NCI-H748 (cell line): ENCODE measurements around the gene CATSPER3.

Experiments used
- DNase-seq: peaks from one replicate; lab custom pipeline; 2025; ENCODE audit not compliant: unreplicated experiment; lab: John Stamatoyannopoulos, UW

Gene CATSPER3

DNA sequence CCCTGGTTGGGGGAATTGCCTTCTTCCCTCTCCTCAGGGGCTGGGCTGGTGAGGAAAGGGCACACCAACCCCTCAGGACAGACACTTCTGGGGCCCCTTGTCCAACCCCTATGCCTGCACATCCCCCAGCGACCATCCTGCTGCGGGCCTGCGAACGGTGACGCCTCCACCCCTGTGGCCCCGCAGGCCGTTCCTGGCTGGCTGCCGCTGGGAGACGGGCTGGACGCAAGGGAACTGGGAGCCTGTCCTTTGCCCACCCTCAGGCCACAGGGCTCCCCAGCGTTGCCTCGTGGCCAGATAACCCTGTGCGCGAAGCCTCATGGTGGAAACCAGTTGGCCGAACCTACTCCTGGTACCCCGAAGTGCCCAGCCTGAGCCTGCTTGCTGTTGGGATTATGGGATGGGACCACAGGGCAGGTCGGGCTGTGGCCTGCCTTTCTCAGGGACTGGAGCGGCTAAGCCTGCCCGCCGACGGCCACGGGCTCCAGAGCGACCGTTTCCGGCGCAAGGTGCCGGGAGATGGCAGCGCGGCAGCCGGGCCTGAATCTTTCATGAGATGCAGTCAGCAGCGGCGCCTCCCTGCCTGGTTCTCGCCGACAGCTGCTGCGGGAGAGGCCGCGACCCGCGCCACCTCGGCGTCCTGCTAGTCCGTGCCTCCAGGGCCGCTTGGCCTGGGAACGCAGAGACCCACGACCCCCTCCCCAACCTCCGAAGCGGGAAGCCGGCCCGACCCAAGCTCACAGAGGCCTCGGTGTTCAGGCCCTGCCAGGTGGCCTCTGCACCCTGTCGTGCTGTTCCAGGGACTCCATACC lies 72.8 kb downstream of the CATSPER3 start:
- DNase-seq: no peak

DNA sequence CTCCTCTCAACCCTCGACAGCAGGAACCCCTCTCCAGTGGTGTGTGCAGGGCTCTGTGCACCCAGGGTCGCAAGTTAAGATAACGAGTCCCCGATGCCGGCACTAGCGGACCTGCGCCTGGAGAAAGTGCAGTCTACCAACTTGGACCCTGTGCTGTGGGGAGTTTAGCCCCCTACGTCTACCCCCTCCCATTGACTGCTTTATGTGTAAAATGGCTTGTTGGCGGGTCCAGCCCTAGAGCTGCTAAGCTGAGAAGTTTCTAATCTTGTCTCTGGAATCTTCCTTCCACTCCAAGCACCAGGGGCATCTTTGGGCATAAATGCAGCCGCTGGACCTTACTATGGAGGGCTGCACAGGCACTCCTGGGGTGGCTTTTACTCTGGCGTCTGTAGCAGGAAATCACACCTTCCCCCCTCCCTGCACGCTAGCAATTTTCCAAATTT lies 73.5 kb downstream of the CATSPER3 start:
- DNase-seq: no peak

DNA sequence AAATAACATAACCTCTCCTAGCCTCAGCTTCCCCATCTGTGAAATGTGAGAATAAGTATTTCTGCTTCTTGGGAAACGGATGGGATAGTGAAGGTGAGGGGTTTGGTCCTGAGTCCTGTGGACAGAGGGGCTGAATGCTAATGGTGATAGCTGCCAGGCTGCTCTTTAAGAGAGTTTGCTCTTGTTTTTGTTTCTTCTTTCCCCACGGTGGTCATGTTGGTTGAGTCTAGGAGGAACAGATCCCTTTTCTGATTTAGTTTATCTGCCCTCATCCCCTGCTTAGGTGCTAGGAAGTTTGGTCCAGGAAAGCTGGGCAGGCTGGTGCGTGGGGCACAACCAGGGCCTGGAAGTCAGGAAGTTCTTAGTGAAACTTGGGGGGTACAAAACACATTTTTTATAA lies 74.0 kb downstream of the CATSPER3 start:
- DNase-seq: no peak

- DNase-seq: no peak
These were observed 74.9 kb downstream of the CATSPER3 start for GRCh38 chr5:135042595-135042994.

GRCh38 chr5:135045488-135045887 lies 77.8 kb downstream of the CATSPER3 start:
- DNase-seq: no peak

DNA sequence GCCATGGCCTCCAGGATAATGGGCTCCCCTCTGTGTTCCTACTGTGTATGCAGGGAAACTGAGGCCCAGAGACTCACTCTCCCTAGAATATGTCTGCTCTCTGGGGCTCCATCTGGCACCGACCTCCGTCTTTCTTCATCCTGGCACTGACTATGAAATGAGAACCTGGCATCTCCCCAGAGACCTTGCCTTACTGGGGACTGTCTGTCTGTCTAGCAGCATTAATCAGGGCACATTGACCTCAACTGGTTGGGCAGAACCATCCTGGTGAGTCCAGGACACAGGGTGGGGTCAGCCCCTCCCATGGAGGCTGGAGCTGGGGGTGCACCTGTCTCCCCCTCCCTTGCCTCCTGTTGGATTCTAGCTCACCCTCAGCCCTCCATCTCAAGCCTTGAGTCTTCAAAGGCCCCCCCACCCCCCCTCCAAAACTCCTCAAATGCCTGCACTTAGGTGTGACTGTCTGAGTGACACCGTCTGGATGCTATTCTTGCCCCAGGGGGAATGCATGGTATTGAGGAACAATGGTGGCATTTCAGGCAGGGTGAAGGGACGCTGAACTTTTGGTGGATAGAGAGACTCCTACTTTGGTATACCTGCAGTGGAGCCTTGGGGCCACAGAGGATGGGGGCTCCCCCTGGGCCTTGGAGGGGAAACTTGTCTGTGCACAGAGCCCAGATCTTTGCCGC lies 79.1 kb downstream of the CATSPER3 start:
- no peak for DNase-seq

DNA sequence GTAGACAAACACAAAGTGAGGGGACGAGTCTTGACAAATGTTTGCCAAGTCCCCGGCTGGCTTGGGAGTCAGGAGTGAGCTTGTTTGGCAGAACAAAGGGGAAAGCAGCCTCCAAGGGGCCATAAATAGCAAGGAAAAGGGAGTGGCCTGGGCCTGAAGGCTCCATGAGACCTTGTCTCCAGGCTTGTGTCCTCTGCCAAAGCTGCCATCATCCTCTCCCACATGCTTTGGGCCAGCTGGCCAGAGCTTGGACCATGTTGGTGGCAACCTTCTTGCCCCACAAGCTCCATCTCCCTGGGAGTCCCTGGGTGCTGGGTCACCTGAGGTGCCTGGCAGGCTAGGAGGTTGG lies 79.6 kb downstream of the CATSPER3 start:
- DNase-seq: no peak

- DNase-seq: no peak
These were observed 80.6 kb downstream of the CATSPER3 start for GRCh38 chr5:135048286-135048685.

GRCh38 chr5:135048930-135049329 lies 81.2 kb downstream of the CATSPER3 start:
- DNase-seq: no peak

DNA sequence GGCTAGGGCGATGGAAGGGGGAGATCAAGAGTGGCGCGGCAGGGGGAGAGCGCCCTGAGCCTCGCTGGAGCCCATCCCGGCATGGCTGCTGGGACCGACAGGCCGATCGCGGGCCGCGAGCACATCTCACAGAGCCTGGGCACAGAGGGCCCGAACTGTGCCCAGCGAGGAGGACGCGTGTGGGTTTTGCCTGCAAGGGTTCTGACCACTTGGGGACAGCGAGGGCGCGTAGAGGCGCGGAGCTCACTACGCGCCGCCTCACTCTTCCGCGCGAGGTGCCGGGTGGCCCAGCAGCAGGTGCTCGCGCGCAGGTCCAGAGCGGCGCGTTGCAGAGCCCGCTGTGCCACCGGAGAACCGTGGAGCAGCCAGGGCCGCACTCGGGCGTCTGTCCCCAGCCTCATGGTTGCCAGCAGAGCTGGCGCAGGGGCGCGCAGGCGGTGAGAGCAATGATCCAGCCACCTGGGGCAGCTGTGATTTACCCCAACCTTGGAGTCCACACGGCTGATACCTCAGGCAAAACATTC lies 82.6 kb downstream of the CATSPER3 start:
- DNase-seq: no peak

DNA sequence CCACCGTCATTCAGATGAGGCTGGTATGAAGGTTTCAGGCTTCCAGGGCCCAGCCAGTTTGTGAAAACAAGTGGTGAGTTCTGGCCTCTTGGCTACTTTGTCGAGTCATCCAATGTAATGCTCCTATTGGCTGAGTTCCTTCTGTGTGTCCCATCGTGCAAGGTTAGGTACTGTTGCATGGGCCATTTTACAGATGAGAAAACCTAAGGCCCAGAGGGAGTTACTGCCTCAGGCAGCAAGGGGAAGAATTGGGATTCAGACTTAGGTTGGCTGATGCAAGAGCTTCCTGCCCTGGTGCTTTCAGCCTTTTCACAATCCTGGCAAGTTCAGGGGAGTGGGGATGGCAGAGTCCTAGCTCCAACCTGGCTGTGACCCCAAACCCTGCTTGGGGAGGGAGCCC lies 83.7 kb downstream of the CATSPER3 start:
- no peak for DNase-seq

DNA sequence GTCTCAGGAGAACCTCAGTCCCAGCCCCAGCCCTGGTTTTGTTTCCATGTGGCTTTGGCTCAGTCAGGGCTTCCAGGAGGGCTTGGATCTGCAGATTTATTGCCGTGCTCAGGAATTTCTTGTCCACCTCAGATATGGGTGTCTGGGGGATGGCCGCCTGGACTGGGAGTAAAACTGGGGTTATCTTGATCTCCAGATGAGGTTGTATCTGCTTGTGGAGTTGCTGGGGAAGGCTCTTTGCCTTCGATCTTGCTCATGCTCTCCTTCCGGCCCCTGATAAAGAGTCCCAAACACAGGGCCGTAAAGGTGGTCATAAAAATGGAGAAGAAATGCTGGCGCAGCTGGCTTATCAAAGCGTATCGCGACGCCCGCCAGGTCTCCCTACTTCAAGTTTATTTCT lies 84.2 kb downstream of the CATSPER3 start:
- DNase-seq: no peak

DNA sequence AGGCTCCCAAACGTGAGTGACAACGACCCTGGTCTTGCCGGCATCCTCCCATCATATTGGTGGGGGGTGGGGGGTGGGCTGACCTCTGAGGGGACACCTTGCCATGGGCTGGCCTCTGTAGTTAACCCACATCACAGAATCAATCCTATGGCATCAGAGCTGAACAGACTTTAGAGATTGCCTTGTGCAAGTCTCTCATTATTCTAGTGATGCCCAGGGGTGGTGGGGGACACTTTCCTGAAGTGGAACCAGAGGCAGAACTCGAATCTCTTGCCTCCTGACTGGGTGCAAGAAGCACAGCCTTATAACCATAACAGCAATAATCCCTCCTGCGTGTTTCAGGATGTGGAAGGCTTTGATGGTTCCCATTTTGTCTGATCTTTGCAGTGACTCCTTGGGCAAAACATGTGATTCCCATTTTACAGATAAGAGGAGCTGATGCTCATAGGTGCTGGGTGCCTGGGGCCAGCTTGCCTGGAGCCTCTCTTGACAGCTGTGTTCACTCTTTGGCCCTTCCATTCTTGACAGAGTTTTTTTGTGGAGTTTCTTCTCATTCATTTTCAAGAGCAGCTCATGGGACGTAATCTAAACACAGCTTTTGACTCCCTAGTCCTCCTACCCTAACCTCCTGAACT lies 84.9 kb downstream of the CATSPER3 start:
- no peak for DNase-seq

GRCh38 chr5:135053278-135053677 lies 85.6 kb downstream of the CATSPER3 start:
- peak; percentile 77 for DNase-seq

DNA sequence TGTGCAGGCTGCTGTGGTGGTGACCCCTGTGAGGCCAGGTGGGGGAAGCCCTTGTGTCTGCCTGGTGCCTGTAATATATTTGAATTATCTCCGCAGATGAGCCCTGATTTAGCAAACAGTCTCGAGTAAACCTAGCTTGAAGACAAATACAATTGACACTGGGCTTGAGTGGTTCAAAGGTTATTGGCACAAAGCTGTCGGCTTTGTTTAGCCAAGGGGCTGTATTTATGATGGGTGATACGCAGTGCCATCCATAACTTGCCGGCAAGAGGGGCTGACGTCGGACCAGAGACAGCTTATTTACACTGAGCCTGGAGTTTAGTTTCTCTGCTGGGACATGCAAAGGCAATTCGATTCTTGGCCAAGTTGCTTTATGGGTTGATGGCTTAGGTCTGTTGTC lies 86.3 kb downstream of the CATSPER3 start:
- peak; percentile 78 for DNase-seq

- DNase-seq: no peak
These were observed 86.8 kb downstream of the CATSPER3 start for GRCh38 chr5:135054546-135054945.

DNA sequence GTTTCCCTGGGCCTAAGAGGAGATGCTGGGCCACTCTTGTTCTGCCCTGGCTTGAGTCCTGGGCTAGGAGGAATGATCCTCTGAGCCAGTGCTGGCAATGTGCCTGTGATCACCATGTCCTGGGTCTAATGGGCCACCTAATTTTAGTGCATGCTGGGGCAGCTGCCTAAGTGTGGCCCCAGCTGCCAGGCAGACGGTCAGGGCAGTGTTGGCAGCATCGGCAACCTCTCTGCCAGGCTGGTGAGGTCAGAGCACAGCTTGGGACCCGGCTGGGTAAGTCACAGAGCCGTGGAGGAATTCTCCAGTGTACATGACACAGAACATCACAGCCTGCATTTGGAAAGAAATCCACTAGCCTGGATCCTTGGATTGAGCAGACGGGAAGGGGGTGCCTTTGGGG lies 87.7 kb downstream of the CATSPER3 start:
- no peak for DNase-seq

DNA sequence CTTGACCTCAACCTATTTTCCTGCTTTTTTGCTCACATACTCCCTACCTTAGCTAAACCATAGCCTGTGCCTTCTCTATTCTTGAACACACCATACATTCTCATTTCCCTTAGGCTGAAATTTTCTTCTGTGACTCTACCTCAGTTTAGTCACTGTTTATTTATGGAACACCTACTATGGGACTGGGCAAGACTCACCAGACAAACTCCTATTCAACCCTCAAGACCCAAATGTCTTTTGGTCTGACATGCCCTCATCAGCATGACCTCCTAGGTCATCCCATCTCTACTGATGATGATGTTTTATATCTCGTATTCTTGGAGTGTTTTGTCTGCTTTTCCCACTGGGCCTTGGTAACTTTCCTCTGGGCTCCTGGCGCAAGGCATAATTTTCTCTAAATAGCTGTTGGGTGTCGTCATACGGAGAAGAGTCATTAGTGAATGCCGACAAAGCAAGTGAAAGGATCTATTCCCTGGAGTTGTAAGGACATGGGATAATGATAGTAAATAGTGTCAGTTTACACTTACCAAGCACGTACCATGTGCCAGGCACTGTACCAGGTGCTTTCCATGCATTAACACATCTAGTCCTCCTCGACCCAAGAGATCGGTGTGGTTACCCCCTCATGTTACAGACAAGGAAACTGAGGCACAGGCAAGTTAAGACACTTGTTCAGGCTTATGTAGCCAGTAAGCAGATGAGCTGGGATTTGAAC lies 88.8 kb downstream of the CATSPER3 start:
- DNase-seq: peak; percentile 10

DNA sequence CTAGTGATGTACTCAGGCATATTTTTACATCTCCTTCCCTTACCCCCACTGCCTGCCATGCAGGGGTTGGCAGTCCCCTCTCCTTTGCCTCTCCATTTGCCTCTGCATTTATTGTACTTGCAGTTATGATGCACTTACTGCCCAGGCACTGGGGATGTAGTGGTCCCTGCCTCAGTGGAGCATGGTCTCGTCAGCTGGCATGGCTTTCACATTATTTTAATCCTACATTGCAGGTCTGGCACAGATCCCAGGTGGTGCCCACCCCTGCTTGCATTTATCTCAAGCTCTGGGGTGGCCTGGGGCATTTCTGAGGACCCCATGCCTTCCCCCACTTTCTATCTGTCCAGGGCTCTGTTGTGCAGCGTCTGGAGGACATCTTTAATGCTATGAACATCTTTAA lies 89.5 kb downstream of the CATSPER3 start:
- DNase-seq: no peak

DNA sequence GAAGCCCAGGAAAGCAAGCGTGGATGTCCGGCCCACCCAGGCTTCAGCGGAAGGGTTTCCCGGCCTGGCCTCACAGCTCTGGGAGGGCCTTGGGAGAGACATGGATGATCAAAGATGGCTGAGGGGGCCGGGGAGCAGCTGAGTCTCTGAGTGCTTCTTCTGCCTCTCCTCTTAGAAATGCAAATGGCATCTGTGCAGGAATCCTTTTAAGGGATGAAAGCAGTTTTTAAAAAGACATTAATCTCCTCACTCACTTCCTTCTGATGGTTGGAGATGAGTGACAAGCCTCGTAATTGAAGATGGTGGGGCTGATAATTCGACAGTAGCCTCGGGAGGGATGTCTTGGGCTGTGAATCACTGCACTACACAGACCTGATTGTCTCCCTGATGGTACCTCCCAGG lies 90.6 kb downstream of the CATSPER3 start:
- DNase-seq: no peak
